Ectodermal cell (in vitro differentiated cells): ENCODE data around the gene ANKS1B.

Source experiments
- H3K27ac ChIP-seq: 2 replicates; pipeline ENCODE4 v1.7.0; 2013; ENCODE audit warnings: mild to moderate bottlenecking, low read depth, low read length; ENCODE audit not compliant: insufficient read depth, poor library complexity, severe bottlenecking
- H3K27me3 ChIP-seq: 2 replicates; pipeline ENCODE4 v1.7.0; 2013; ENCODE audit warnings: mild to moderate bottlenecking, low read length; ENCODE audit not compliant: insufficient read depth, control insufficient read depth, poor library complexity, severe bottlenecking
- H3K36me3 ChIP-seq: one replicate; pipeline ENCODE4 v1.7.0; 2013; ENCODE audit warnings: low read length; ENCODE audit not compliant: control insufficient read depth, insufficient read depth
- H3K4me1 ChIP-seq: one replicate; pipeline ENCODE4 v1.7.0; 2013; ENCODE audit warnings: low read length; ENCODE audit not compliant: control insufficient read depth, insufficient read depth
- H3K4me3 ChIP-seq: 2 replicates; pipeline ENCODE4 v1.7.0; 2013; ENCODE audit warnings: low read depth, low read length, control low read depth; ENCODE audit not compliant: insufficient read depth
- H3K9me3 ChIP-seq: 2 replicates; pipeline ENCODE4 v1.7.0; 2013; ENCODE audit warnings: mild to moderate bottlenecking, low read length, moderate library complexity; ENCODE audit not compliant: control insufficient read depth
- WGBS, 2 experiments: methylation state at CpG; one replicate each; pipeline ENCODE4 v1.1.7; 2013; ENCODE audit warnings: missing lambda C conversion rate in 2 of 2; 5-methylcytosine and 5-hydroxymethylcytosine counted together

The ANKS1B gene

GRCh38 chr12:99996095-99996494 is 11.4 kb upstream of the ANKS1B start:
- WGBS, 2 experiments: 81 to 83% methylated on average over 5 of the region's 6 CpGs
- H3K27me3 ChIP-seq: no peaks in the 10 kb centered on the region

GRCh38 chr12:99985631-99986030 is 895 bp upstream of the ANKS1B start:
- 92 to 96% methylated on average over 3 of the region's 3 CpGs for WGBS, 2 experiments
- H3K4me3 ChIP-seq: peak overlapping the region; percentile 66
- H3K36me3 ChIP-seq: no peaks in the 10 kb centered on the region
- peaks cover 9% of the 10 kb centered on the region for H3K4me1 ChIP-seq
- no peak overlapping the region for H3K27ac ChIP-seq
- H3K27me3 ChIP-seq: peaks cover 36% of the 10 kb centered on the region
- no peaks in the 10 kb centered on the region for H3K9me3 ChIP-seq

More at GRCh38 chr12:99996095-99996494, 11.4 kb upstream of the ANKS1B start:
- Histone ChIP-seq H3K9me3 (no peaks in the 10 kb centered on the region), H3K4me1 (no peaks in the 10 kb centered on the region), H3K4me3 (no peak overlapping the region), H3K36me3 (no peaks in the 10 kb centered on the region), H3K27ac (no peak overlapping the region)

- Histone ChIP-seq H3K27me3 (peaks cover 36% of the 10 kb centered on the region), H3K27ac (no peak overlapping the region), H3K4me3 (peak overlapping the region; percentile 66), H3K9me3 (no peaks in the 10 kb centered on the region), H3K4me1 (peaks cover 9% of the 10 kb centered on the region), H3K36me3 (no peaks in the 10 kb centered on the region)
- WGBS, 2 experiments: 11% methylated on average over 9 to 10 of the region's 10 CpGs
Measured at GRCh38 chr12:99985129-99985570, 414 bp upstream of the ANKS1B start.

GRCh38 chr12:99983456-99984258 is 1.1 kb downstream of the ANKS1B start:
- Histone ChIP-seq H3K27ac (no peak overlapping the region), H3K4me3 (peak overlapping the region; percentile 54), H3K9me3 (no peaks in the 10 kb centered on the region), H3K36me3 (no peaks in the 10 kb centered on the region), H3K4me1 (peaks cover 9% of the 10 kb centered on the region), H3K27me3 (peaks cover 36% of the 10 kb centered on the region)
- WGBS, 2 experiments: 48 to 51% methylated on average over 20 of the region's 20 CpGs

- Histone ChIP-seq H3K27me3 (peaks cover 36% of the 10 kb centered on the region), H3K4me3 (no peak overlapping the region), H3K9me3 (no peaks in the 10 kb centered on the region), H3K27ac (no peak overlapping the region), H3K4me1 (peaks cover 9% of the 10 kb centered on the region), H3K36me3 (no peaks in the 10 kb centered on the region)
- WGBS, 2 experiments: 68 to 86% methylated on average over 3 of the region's 4 CpGs
Measured at GRCh38 chr12:99981639-99982190, 3.0 kb downstream of the ANKS1B start.

DNA sequence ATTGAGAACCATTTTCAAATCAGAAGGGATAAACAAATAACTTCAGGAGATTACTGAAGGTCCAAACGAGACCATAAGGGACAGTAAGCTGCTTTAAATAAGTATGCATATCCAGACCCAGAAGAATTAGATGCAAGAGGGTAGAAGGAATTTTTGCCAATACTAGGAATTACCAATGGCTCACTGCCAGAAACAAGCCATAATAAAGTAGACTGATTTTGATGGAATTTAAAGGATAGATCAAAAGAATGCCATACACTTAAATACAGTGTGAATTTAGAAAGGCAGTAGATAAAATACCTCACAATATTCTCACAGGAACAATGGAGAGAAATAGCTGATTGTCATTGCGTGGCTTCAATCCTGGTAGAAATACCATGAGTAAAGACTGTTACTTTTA is 5.3 kb downstream of the ANKS1B start:
- Histone ChIP-seq H3K27ac (no peak overlapping the region), H3K36me3 (no peaks in the 10 kb centered on the region), H3K4me3 (no peak overlapping the region), H3K4me1 (peaks cover 3% of the 10 kb centered on the region), H3K27me3 (peaks cover 16% of the 10 kb centered on the region), H3K9me3 (no peaks in the 10 kb centered on the region)
- 71 to 93% methylated on average over 2 of the region's 2 CpGs for WGBS, 2 experiments

DNA sequence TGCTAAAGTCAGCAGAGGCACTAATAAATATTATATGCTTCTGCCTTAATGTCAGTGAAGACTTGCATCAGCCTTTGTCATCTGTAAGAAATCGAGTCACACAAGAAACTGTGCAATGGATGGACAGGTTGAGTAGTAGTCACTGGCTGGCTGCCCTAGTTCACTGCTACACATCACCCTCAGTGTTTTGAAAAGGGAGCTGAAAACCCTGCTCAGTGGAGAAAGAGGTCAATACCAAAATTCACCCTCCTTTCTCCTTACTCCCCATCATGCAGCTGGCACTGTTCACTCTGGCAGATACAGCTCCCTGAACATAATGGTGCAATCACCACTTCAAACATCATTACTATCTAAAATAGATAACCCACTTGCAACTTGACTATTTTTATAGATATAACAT is 6.6 kb downstream of the ANKS1B start:
- H3K36me3 ChIP-seq: no peaks in the 10 kb centered on the region
- WGBS, 2 experiments: 96 to 100% methylated on average over 1 of the region's 1 CpG
- H3K27me3 ChIP-seq: peaks cover 4% of the 10 kb centered on the region
- H3K27ac ChIP-seq: no peak overlapping the region
- H3K4me1 ChIP-seq: no peaks in the 10 kb centered on the region
- H3K9me3 ChIP-seq: no peaks in the 10 kb centered on the region
- H3K4me3 ChIP-seq: no peak overlapping the region

DNA sequence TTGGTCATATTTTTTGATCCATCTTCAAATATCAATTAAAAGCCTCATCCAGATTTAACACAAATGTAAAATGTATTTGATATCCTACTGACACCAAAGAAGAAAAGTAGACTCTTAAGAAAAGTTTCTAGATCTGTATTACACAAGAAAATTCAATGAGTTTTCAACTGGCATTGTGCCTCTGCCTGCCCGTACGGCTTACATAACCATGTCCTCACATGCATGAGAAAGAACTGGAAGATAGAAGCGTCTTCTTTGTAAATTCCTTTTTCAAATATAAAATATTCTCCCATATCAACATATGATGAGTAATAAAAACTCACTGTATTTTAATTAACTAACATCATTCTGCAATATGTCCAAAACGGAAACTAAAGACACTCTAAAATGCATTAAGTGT is 7.2 kb downstream of the ANKS1B start:
- no peak overlapping the region for H3K4me3 ChIP-seq
- WGBS, 2 experiments: 89 to 95% methylated on average over 2 to 4 of the region's 4 CpGs
- H3K27me3 ChIP-seq: no peaks in the 10 kb centered on the region
- H3K27ac ChIP-seq: no peak overlapping the region
- H3K9me3 ChIP-seq: no peaks in the 10 kb centered on the region
- H3K4me1 ChIP-seq: no peaks in the 10 kb centered on the region
- H3K36me3 ChIP-seq: no peaks in the 10 kb centered on the region

DNA sequence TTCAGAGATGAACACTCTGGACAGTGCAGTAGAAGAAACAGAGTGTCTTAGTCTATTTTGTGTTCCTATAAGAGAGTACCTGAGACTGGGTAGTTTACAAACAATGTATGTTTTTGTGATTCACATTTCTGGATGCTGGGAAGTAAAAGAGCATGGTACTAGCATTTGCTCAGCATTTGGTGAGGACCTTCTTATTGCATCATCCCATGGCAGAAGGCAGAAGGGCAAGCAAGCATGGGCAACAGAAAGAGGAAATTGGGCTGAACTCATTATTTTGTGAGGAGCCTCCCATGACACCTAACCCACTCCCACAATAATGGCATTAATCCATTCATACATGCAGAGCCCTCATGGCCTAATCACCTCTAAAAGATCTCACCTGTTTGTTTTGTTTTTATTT is 8.0 kb downstream of the ANKS1B start:
- H3K9me3 ChIP-seq: no peaks in the 10 kb centered on the region
- H3K27me3 ChIP-seq: no peaks in the 10 kb centered on the region
- H3K36me3 ChIP-seq: no peaks in the 10 kb centered on the region
- H3K4me1 ChIP-seq: no peaks in the 10 kb centered on the region
- no peak overlapping the region for H3K27ac ChIP-seq
- H3K4me3 ChIP-seq: no peak overlapping the region

GRCh38 chr12:99975321-99975720 is 9.4 kb downstream of the ANKS1B start:
- no peaks in the 10 kb centered on the region for H3K27me3 ChIP-seq
- H3K4me1 ChIP-seq: no peaks in the 10 kb centered on the region
- whole genome bisulfite sequencing, 2 experiments: 59 to 70% methylated on average over 2 of the region's 2 CpGs
- no peaks in the 10 kb centered on the region for H3K36me3 ChIP-seq
- no peak overlapping the region for H3K27ac ChIP-seq
- no peaks in the 10 kb centered on the region for H3K9me3 ChIP-seq
- H3K4me3 ChIP-seq: no peak overlapping the region
